NCI-H146 (cell line): ENCODE data around the gene CEACAM8.
"Not testable (repeated sequence)": the region's sequence is repeated elsewhere in the genome, so short reads cannot be mapped to it uniquely, and the experiment has no call there.

ENCODE experiments used
- DNase-seq: peaks from one replicate; lab custom pipeline; 2025; lab: John Stamatoyannopoulos, UW

Gene CEACAM8

GRCh38 chr19:42542791-42543190 lies 51.9 kb downstream of the CEACAM8 start:
- no peak for DNase-seq

GRCh38 chr19:42540071-42540553 lies 54.6 kb downstream of the CEACAM8 start:
- DNase-seq, result no peak

GRCh38 chr19:42538841-42539709 lies 55.6 kb downstream of the CEACAM8 start:
- no peak for DNase-seq

- not testable (repeated sequence) for DNase-seq
These were observed 59.4 kb downstream of the CEACAM8 start for GRCh38 chr19:42535276-42535675.

GRCh38 chr19:42534391-42534790 lies 60.3 kb downstream of the CEACAM8 start:
- no peak for DNase-seq

GRCh38 chr19:42532891-42533290 lies 61.8 kb downstream of the CEACAM8 start:
- DNase-seq, result no peak

- no peak for DNase-seq
These were observed 63.4 kb downstream of the CEACAM8 start for GRCh38 chr19:42531313-42531712.
